Measurements from ENCODE around the gene RIMBP2.

RIMBP2 gene

DNA sequence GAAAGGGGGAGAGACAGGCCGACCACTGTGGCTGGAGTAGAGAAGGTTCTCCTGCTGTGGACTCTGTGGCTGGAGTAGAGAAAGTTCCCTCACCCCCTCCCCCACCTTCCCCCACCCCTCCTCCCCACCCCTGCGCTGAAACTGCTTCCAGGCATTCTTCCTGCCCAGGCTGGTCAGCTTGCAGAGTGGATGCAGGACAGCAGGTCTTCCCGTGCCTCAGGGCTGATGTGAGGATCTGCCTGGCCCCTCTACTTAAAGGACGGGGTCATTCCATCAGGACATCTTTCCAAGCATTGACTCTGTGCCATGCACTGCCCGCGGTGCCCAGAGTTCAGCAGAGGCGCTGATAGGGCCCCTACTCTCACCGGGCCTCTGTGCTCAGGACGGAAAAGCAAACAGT, 13.2 kb upstream of the RIMBP2 start:
- Histone ChIP-seq H3K9me3 (ENCODE audit: control insufficient read depth, low read depth, low read length) (no peaks in the 10 kb centered on the region), H3K4me1 (ENCODE audit: control insufficient read depth, low read depth, low read length) (no peaks in the 10 kb centered on the region), H3K27ac (ENCODE audit: low read length) (no peak overlapping the region), H3K36me3 (ENCODE audit: control insufficient read depth, low read depth, low read length) (no peaks in the 10 kb centered on the region), H3K4me3 (ENCODE audit: low read length) (no peak overlapping the region), H3K27me3 (ENCODE audit: control insufficient read depth, insufficient read depth, low read length) (no peaks in the 10 kb centered on the region), H3K9ac (ENCODE audit: low read length) (no peak overlapping the region)

GRCh38 chr12:130728158-130729058, 12.3 kb upstream of the RIMBP2 start:
- peaks cover 2% of the 10 kb centered on the region for H3K9me3 ChIP-seq (ENCODE audit: control insufficient read depth, low read depth, low read length)
- no peaks in the 10 kb centered on the region for H3K36me3 ChIP-seq (ENCODE audit: control insufficient read depth, low read depth, low read length)
- no peak overlapping the region for H3K9ac ChIP-seq (ENCODE audit: low read length)
- H3K27me3 ChIP-seq (ENCODE audit: control insufficient read depth, insufficient read depth, low read length) = no peaks in the 10 kb centered on the region
- no peak overlapping the region for H3K4me3 ChIP-seq (ENCODE audit: low read length)
- no peak overlapping the region for H3K27ac ChIP-seq (ENCODE audit: low read length)
- H3K4me1 ChIP-seq (ENCODE audit: control insufficient read depth, low read depth, low read length) = no peaks in the 10 kb centered on the region

GRCh38 chr12:130719263-130719859, 3.3 kb upstream of the RIMBP2 start:
- no peaks in the 10 kb centered on the region for H3K36me3 ChIP-seq (ENCODE audit: control insufficient read depth, low read depth, low read length)
- H3K9me3 ChIP-seq (ENCODE audit: control insufficient read depth, low read depth, low read length) = peaks cover 15% of the 10 kb centered on the region
- H3K27ac ChIP-seq (ENCODE audit: low read length) = no peak overlapping the region
- H3K9ac ChIP-seq (ENCODE audit: low read length) = no peak overlapping the region
- peaks cover 5% of the 10 kb centered on the region for H3K4me1 ChIP-seq (ENCODE audit: control insufficient read depth, low read depth, low read length)
- peaks cover 42% of the 10 kb centered on the region for H3K27me3 ChIP-seq (ENCODE audit: control insufficient read depth, insufficient read depth, low read length)
- H3K4me3 ChIP-seq (ENCODE audit: low read length) = no peak overlapping the region

- Histone ChIP-seq H3K27me3 (ENCODE audit: control insufficient read depth, insufficient read depth, low read length) (peaks cover 59% of the 10 kb centered on the region), H3K27ac (ENCODE audit: low read length) (no peak overlapping the region), H3K4me3 (ENCODE audit: low read length) (no peak overlapping the region)
These were observed 1.7 kb upstream of the RIMBP2 start for GRCh38 chr12:130717752-130718151.

GRCh38 chr12:130716969-130717366, 869 bp upstream of the RIMBP2 start:
- H3K9ac ChIP-seq (ENCODE audit: low read length) = no peak overlapping the region
- H3K27me3 ChIP-seq (ENCODE audit: control insufficient read depth, insufficient read depth, low read length) = peaks cover 65% of the 10 kb centered on the region

More at GRCh38 chr12:130717752-130718151, 1.7 kb upstream of the RIMBP2 start:
- Histone ChIP-seq H3K9me3 (ENCODE audit: control insufficient read depth, low read depth, low read length) (peaks cover 7% of the 10 kb centered on the region), H3K4me1 (ENCODE audit: control insufficient read depth, low read depth, low read length) (peaks cover 5% of the 10 kb centered on the region), H3K9ac (ENCODE audit: low read length) (no peak overlapping the region), H3K36me3 (ENCODE audit: control insufficient read depth, low read depth, low read length) (no peaks in the 10 kb centered on the region)

GRCh38 chr12:130715150-130715997, 725 bp downstream of the RIMBP2 start:
- Histone ChIP-seq H3K9ac (ENCODE audit: low read length) (no peak overlapping the region), H3K4me3 (ENCODE audit: low read length) (peak overlapping the region; percentile 80)

More at GRCh38 chr12:130716969-130717366, 869 bp upstream of the RIMBP2 start:
- no peaks in the 10 kb centered on the region for H3K36me3 ChIP-seq (ENCODE audit: control insufficient read depth, low read depth, low read length)
- H3K9me3 ChIP-seq (ENCODE audit: control insufficient read depth, low read depth, low read length) = peaks cover 6% of the 10 kb centered on the region
- H3K4me1 ChIP-seq (ENCODE audit: control insufficient read depth, low read depth, low read length) = peaks cover 5% of the 10 kb centered on the region
- H3K27ac ChIP-seq (ENCODE audit: low read length) = no peak overlapping the region
- H3K4me3 ChIP-seq (ENCODE audit: low read length) = peak overlapping the region; percentile 80

GRCh38 chr12:130714591-130715149, 1.4 kb downstream of the RIMBP2 start:
- H3K9me3 ChIP-seq (ENCODE audit: control insufficient read depth, low read depth, low read length) = peaks cover 6% of the 10 kb centered on the region
- peaks cover 5% of the 10 kb centered on the region for H3K4me1 ChIP-seq (ENCODE audit: control insufficient read depth, low read depth, low read length)
- no peaks in the 10 kb centered on the region for H3K36me3 ChIP-seq (ENCODE audit: control insufficient read depth, low read depth, low read length)
- no peak overlapping the region for H3K27ac ChIP-seq (ENCODE audit: low read length)
- peak overlapping the region; percentile 80 for H3K4me3 ChIP-seq (ENCODE audit: low read length)
- peaks cover 65% of the 10 kb centered on the region for H3K27me3 ChIP-seq (ENCODE audit: control insufficient read depth, insufficient read depth, low read length)
- H3K9ac ChIP-seq (ENCODE audit: low read length) = no peak overlapping the region

More at GRCh38 chr12:130715150-130715997, 725 bp downstream of the RIMBP2 start:
- H3K27me3 ChIP-seq (ENCODE audit: control insufficient read depth, insufficient read depth, low read length) = peaks cover 65% of the 10 kb centered on the region
- H3K36me3 ChIP-seq (ENCODE audit: control insufficient read depth, low read depth, low read length) = no peaks in the 10 kb centered on the region
- no peak overlapping the region for H3K27ac ChIP-seq (ENCODE audit: low read length)
- H3K4me1 ChIP-seq (ENCODE audit: control insufficient read depth, low read depth, low read length) = peaks cover 5% of the 10 kb centered on the region
- peaks cover 6% of the 10 kb centered on the region for H3K9me3 ChIP-seq (ENCODE audit: control insufficient read depth, low read depth, low read length)

- peaks cover 6% of the 10 kb centered on the region for H3K9me3 ChIP-seq (ENCODE audit: control insufficient read depth, low read depth, low read length)
- no peak overlapping the region for H3K27ac ChIP-seq (ENCODE audit: low read length)
- peaks cover 65% of the 10 kb centered on the region for H3K27me3 ChIP-seq (ENCODE audit: control insufficient read depth, insufficient read depth, low read length)
- H3K4me3 ChIP-seq (ENCODE audit: low read length) = peak overlapping the region; percentile 80
- H3K9ac ChIP-seq (ENCODE audit: low read length) = no peak overlapping the region
- peaks cover 5% of the 10 kb centered on the region for H3K4me1 ChIP-seq (ENCODE audit: control insufficient read depth, low read depth, low read length)
- H3K36me3 ChIP-seq (ENCODE audit: control insufficient read depth, low read depth, low read length) = no peaks in the 10 kb centered on the region
These were observed 2.0 kb downstream of the RIMBP2 start for GRCh38 chr12:130714091-130714590.

GRCh38 chr12:130713581-130713991, 2.5 kb downstream of the RIMBP2 start:
- Histone ChIP-seq H3K9me3 (ENCODE audit: control insufficient read depth, low read depth, low read length) (peaks cover 6% of the 10 kb centered on the region), H3K36me3 (ENCODE audit: control insufficient read depth, low read depth, low read length) (no peaks in the 10 kb centered on the region), H3K4me1 (ENCODE audit: control insufficient read depth, low read depth, low read length) (peaks cover 5% of the 10 kb centered on the region), H3K4me3 (ENCODE audit: low read length) (peak overlapping the region; percentile 80), H3K27me3 (ENCODE audit: control insufficient read depth, insufficient read depth, low read length) (peaks cover 64% of the 10 kb centered on the region), H3K9ac (ENCODE audit: low read length) (no peak overlapping the region), H3K27ac (ENCODE audit: low read length) (no peak overlapping the region)

DNA sequence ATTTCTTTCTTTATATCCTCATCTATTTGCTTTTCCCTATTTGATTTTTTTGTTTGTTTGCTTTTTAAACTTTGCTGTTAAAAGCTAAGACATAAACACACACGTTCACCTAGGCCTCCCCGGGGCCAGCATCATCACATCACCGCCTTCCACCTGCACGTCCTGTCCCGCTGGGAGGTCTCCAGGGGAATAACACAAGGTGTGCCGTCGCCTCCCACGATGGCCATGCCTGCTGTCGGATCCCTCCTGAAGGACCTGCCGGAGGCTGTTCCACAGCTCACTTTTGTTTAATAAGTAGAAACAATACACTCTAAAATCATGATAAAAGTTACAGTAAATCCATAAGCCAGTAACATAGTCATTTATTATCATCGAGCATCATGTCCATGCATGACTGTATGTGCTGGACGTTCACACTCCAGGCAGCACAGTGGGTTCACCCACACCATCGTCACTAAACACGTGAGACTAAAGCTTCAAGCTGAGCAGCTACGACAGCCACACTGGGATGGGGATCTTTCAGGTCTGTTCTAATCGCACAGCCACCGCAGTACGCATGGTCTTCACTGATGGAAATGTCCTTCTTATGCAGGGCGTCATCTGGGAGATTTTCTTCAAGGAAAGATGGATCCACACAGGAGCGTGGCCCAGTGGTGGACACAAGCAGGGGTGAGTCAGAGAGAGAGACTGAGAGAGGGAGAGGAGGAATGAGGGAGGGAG, 3.6 kb downstream of the RIMBP2 start:
- Histone ChIP-seq H3K4me3 (ENCODE audit: low read length) (no peak overlapping the region), H3K9me3 (ENCODE audit: control insufficient read depth, low read depth, low read length) (no peaks in the 10 kb centered on the region), H3K9ac (ENCODE audit: low read length) (no peak overlapping the region), H3K4me1 (ENCODE audit: control insufficient read depth, low read depth, low read length) (peaks cover 5% of the 10 kb centered on the region), H3K36me3 (ENCODE audit: control insufficient read depth, low read depth, low read length) (no peaks in the 10 kb centered on the region), H3K27me3 (ENCODE audit: control insufficient read depth, insufficient read depth, low read length) (peaks cover 53% of the 10 kb centered on the region), H3K27ac (ENCODE audit: low read length) (no peak overlapping the region)
